Measurements from ENCODE around the gene TECPR2. TPM values are rescaled to one million over a fixed set of nuclear protein-coding genes. Genes with fewer than 3 reads are reported as not detected.

The TECPR2 gene
- polyA plus RNA-seq, 10 donors = 10.3 to 14.1 (median 13.2) TPM

DNA sequence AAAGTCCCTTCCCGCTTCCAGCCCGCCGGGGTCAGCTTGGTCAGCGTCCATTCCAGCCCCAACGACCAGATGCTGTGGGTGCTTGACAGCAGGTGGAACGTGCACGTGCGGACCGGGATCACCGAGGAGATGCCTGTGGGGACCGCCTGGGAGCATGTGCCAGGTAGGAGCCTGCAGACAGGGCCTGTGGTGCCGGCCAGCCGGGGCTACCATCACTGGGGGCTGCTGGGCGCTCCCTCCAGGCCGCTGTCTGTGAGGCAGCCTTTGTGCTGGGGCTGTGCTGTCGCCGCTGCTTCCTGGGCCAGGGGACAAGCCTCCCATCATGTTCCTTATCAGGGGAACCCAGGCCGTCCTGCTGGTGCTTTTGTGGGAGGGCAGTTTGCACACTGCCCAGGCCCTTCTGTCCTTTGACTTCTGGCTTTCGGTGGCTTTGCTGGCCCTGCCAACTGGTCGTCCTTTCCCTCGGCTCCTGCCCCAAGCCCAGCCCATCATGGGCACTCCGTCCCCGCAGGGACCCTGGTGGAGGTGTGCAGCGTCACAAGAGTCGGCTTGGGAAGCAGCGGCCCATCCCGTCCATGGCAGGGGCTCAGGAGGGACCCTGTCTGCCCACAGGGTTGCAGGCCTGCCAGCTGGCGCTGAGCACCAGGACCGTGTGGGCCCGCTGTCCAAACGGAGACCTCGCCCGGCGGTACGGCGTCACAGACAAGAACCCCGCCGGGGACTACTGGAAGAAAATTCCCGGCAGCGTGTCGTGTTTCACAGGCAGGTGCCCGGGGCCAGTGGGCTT lies 134.4 kb downstream of the TECPR2 start:
- no peak for DNase-seq

DNA sequence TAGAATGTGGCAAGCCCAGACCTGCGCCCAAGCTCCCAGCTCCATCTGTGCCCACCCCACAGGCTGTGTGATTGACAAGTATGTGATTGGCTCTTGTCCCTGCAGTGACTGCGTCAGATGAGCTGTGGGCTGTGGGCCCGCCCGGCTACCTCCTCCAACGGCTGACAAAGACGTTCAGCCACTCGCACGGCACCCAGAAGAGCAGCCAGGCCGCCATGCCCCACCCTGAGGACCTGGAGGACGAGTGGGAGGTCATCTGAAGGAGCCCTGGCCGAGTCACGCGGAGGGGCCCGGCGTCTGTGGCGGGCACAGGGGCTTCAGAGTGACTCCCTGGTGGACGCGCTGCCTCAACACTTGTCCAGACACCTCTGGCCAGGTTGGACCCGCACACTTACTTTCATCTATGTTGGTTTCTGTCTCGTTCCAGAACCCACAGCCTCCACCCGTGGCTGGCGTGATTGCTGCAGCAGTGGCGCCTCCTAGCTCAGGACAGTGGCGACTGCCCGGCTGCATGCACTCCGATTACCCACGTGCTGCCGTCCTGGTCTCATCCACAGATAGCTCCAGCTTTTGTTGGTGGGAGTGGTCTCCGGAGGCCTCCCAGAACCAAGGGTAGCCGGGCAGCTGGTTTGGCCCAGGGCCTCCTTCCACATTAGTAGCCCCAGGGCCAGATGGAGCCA lies 135.4 kb downstream of the TECPR2 start:
- DNase-seq = no peak

DNA sequence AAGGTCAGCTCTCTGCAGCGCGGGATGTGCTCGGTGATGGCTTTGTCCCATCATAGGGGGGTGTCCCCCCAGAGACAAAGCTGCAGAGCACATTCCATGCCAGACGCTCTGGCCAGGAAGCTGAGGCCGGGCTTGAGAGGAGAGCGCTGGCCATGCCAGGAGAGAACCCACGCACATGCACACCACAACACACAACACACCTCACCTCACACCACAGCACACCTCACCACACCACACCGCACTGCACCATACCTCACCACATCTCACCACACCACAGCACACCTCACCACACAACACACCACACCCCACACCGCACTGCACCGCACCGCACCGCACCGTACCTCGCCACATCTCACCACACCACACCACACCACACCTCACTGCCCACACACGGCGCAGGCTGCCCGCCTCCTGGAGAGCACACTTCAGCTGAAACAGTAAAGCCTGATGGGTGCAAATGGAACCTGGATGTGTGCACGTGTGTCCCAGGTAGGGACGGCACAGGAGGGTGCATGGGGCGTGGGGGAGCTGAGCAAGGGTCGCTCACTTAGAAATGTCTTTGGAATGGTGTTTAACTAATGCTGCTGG lies 136.0 kb downstream of the TECPR2 start:
- DNase-seq = no peak

DNA sequence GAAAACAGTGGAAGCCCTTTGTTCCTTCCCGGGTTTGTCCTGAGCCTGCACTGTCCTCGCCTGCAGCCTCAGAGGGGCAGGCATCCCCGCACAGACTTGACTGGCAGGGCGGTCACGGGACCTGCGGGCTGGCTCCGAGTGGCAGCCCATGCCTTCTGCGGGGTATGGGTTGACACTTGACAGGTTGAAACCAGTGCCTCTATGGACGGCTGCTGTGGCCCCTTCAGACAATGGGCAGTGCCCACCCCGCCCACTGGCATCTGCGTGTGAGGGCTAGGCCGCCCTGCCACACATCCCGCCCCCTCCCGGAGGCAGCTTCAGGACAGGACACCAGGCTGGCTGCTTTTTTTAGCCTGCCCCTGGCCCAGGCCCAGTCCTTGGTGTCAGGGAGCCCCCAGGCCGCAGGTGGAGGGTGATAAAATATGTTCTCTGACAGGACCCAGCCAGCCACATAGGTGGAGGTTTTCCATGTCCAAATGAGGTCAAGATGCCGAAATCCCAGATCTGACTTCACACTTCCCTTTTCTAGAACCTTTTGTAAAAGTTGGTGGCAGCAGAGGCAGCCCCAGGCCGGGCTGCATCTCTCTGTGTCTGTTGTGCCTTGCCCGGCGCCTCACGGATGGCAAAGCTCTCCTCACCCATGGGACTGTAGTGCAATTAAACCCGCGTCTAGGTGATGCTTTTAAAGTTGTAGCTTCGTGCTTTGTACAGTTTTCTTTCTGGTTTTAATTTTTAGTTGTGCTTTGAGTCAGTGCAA lies 136.8 kb downstream of the TECPR2 start:
- DNase-seq = no peak

DNA sequence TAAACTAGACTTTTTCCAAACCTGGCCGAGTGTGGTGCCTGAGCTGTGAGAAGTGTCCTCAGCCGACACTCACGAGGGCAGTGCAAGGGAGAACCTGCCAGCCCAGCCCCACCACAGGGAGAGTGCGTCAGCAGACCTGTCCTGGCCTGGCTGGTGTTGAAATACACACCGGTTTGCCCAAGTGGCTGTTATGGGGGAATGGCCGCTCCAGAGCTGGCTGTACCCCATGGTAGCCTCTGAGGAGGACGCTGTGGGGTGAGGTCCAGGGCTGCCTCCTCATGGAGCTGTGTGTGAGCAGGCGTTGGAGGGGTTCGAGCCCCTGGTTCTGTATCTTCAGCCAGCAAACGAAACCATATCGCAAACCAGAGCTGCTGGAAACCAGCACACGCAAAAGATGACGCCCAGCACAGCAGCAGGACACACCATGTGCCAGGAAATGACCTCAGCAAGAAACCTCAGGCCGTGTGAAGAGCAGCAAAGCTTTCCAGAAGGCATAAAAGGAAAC lies 137.5 kb downstream of the TECPR2 start:
- DNase-seq = peak in 2 of 3 donors; percentile 79 to 82

DNA sequence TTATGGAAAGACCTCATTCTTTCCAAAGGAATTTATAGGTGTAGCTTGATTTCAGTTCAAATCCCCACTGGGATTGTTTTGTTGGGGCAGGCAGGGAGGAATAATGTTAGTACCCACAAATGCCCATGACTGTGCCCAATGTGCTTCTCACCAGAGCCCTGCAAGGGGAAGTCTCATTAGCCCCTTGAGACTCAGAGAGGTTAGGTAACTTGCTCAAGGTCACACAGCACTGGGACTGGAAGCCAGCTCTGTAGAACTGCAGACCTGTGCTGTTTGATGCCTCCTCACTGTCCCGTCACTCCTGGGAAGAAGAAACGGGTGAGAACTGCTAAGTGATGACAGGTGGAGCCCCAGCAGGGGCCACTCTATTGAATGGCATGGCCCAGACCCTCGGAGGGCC lies 138.0 kb downstream of the TECPR2 start:
- DNase-seq = no peak

DNA sequence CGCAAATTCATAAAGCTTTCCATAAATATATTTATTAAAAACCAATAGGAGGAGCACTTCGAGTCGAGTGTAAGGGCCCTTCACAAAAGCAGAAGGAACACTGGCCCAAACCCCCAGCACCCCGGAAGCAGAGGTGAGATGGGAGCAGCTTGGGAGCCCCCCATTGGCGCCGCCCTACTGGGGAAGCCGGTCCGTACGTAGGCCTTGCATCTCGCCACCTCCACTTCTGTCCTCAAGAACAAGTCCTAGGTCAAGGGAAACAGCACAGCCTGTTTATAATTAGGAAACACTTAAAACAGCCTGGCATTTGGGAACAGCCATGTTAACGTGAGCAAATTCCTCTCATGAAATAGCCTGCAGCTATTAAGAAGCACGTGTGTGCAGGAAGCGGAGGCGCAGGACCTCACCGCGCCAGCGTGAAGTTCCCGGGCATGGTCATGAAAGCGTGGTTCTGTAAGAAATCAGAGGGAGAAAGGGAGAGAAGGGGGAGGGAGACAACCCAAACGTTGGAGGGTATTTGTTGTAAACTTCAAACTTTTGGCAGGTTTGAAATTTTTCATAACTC lies 139.1 kb downstream of the TECPR2 start:
- no peak for DNase-seq

DNA sequence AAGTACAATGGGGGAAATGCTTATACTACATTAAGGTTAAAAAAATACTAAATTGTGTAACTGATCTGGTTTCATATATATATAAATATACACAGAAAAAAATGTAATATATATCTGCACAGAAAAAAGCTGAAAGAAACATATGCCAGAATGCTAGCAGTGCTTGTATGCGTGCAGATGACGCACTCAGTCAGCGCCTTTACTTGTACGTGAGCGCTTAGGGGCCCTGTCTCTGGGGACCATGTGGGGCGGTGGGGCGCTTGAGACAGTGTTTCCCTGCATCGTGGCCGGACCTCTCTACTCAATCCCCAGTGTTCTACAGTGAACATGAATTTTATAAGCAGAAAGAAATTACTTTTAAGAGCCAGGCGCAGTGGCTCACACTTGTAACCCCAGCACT lies 139.8 kb downstream of the TECPR2 start:
- DNase-seq = no peak

DNA sequence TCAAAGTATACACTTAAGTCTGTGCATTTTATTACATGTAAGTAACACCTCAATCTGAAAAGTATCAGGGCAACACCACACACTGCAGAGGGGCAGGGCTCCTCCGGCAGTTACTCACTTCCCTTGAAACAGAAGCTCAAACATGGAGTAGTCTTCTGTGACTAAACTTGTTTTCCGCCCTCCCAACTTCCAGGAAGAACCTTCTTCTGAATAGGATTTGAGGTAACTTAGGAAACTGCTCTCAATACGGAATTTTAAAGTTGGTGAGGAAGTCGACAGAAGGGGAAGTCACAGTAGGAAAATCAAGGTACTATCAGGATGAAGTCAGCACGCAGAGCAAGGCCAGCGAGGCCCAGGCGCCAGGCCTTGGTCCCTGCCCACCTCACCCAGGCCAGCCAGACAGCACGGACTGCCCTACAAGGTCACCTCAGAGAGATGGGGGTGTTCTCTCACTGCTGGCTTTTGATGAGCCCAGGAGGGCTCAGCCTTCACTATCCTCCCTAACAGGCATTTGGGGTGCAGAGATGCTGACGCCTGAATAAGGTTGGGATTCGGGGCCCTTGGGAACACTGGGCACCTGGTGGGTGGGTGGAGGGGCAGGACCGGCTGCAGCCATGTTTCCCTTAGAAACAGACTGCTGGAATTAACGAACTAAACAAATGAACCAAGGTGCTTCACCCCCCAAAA lies 141.0 kb downstream of the TECPR2 start:
- no peak for DNase-seq

DNA sequence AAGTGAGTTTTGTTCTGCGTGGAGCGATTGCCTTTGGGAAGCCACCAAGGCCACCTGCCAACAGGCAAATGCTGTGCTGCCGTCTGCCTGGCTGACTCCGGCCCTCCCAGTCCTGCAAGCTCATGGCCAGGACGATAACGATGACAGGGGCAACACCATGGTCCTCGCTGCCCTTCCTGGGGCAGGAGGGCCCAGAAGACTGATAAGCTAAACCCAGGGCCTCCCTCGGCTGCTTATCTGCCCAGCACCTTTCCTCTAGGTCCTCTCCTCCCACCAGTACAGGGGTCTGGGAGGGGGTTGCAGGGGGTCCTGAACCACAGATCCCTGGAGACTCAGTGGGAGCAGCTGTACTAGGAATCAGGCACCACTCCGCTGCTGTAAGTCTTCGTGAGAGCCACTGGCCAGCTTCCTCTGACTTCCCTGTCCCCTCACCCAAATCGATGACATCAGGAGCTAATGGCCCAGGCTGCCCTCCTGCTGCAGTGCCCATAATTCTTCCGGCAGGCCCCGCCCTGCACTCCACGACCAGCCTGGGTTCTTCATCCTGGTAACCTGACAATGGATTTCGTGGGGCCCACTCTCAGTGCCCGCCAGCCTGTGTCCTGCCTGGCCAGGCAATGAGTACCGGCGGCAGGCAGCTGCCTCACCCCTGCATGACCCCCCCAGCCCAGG lies 141.7 kb downstream of the TECPR2 start:
- DNase-seq = no peak

DNA sequence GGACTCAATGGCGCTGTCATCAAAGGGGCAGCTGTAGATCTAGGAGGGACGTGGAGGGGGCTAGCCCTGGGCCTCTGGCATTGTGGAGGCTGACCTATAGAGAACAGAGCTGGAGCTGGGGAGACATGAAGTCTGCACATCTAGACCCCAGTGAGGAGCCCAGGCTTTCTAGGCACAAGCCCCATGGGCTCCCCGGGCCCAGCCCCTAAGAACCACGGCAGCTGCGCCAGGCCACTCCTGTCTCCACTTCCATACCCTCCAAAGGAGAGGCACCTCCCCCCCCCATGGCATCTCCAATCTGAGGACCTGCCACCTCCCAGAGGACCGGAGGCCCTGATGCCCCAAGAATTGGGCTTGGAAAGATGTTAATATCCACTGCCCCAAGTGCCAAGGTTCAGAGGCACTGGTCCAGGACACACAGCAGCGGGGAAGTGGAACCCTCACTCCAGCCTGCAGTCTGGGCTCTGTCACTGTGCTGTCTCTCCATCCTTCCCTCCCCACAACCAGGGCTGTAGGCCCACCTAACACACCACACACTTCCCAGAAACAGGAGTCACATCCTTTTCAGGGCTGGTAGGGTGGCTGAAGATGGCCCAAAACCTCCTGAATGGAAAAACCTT lies 142.4 kb downstream of the TECPR2 start:
- no peak for DNase-seq

DNA sequence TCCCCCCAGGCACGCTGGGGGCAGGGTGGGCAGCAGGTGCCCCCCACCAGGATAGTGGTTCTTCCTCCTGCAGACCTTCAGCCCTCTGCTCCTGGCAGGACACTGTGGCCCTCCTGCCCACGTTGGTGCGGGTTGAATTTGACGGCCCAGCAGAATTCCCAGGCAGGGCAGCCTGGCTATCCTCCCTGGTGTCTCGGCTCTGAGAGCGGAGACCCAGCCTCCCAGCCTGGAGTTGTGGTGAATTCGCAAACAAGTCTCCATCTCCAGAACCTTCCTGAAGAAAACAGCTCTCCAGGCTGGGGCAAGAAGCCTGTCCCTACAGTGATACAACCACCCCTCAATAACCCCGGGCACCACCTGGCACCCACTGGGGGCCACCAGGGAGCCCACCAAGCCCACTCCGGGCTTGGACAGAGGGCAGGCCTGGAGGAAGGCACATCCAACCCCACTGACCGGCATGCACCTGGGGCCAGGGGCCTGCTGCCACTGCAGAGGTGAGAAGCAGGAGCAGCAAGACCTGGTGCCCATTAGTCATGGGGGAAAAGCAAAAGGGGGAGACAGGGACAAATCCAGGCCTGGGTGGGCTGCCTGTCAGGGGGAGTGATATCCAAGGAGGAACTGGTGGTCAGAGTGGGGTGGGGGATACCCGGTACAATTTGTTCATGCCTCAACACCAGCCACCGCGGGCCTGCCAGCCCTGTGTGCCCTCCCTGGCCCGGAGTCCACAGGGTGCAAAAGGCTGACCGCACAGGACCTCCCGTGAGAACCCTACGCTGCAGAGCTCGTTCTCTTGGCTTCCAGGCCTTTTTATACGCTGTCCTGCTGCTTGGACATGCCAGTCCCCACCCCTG lies 143.3 kb downstream of the TECPR2 start:
- DNase-seq = no peak

DNA sequence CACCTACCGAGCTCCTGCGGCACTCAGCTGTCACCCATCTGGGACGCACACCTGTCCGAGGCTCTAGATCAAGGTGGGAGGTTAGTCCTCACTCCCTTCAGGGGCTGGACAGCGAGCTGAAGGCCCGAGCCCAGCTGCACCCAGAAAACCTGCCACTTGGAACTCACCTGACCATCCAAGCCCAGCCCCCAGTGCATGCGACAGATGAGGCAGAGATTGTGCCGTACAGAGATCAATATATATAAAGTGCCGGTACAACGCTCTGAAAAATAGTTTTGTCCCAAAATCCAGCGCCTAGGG lies 143.8 kb downstream of the TECPR2 start:
- DNase-seq = no peak

DNA sequence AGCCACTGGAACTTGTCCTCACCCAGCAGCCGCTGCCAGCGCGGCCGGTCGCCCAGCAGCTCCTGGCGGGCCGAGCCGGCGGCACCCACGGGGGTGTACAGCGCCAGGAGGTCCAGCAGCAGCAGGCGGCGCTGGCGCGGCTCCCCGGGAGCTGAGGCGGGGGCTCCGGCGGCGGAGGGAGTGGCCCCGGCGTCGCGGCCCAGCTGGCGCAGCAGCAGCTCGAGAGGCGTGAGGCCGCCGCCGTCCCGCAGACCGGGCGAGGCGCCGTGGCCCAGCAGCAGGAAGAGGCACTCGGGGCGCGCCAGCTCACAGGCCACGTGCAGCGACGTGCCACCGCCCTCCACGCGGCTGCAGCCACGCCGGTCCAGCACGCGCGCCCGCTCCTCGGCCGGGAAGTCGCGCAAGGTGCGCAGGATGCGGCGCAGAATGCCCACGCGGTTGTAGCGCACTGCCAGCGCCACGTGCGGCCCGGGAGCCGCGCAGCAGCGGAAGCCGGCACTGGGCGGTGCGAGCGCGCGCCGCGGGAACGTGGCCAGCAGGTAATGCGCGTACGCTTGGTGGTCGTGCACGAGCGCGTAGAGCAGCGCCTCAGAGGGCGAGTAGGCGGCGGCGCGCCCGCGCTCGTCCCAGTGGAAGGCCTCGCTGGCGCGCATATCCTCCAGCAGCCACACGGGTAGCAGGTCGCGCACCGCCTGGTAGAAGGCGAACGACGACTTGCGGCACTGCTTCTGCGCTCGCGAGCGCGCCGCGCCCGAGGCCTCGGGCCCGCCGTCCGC lies 144.5 kb downstream of the TECPR2 start:
- DNase-seq = peak in 1 of 3 donors; percentile 48

DNA sequence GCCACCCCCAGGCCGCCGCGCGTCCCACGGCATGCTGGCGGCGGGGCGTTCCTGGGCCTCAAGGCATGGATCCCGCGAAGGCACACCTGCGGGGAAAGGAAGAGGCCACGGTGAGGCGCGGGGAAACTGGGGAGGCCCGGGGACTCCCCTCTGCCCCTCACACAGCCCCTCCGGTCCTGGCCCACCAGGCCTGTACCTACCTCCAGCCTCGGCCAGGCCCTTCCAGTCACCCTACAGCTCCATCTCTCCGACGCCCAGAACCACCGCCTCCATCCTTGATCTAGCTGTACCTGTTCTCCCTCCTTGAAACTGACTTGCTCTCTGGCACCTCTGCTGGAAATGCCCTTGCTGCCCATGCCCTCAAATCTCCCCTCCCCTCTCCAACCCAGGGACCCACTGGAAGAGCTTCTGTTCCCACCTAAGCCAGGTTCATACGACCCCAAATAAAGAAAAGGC lies 145.1 kb downstream of the TECPR2 start:
- no peak for DNase-seq

DNA sequence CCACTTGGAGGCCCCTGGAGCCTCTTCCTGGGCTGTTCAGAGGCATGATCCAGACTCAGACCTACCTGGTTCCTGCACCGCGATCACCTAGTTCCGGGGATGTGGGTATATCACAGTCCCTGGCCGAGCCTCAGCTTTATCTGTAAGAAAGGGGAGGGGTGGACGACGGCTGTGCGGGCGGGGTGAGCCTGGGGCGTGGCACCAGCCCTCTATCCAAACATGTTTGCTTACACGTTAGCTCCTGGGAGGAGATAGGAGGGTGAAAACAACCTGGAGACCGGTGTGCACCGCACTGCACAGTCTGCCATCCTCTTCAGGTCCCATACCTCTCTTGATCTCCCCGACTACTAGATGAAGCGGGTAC lies 145.7 kb downstream of the TECPR2 start:
- no peak for DNase-seq

DNA sequence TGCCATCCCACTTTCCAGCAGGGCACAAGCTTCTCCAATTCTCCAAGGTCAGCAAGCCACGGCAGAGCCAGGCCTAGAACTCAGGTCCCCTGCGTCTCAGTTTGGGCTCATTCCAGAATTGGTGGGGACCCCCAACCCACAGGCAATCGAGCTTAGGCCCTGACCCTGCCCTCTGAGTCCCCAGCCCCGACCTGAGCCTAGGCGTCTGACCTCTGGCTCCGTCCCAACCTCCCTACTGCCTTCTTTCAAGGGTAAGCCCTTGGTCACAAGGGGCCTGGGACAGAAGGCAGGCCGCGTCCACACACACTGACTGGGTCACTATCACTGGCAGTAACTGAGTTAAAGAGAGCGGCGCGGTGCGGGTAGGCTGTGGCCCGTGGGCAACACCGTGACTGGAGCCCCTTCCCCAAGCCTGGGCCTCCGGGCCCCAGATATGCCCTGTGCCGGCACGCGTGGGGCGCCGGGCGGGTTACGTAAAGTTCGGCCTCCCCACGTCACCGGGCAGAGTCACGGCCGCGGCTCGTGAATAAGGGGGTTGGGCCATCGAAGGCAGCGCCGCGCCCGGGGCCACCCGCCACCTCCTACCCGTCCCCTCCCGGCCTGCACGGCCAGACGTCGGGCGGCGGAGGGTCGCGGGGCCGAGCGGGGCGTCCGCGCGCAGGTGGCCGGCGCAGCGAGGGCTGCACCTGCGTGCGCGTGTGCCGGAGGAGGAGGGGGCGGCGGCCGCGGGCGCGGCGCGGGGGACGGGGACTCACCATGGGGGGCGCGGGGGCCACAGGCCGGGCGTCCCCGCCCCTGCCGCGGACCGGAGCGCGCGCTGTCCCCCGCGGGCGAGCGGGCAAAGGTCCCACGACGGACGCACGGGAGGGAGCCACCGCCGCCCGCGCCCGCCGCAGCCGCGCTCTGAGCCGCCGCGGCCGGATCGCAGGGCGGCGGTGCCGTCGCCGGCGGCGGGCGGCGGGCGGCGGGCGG lies 146.3 kb downstream of the TECPR2 start:
- peak in 2 of 3 donors; percentile 46 to 70 for DNase-seq

All from muscle of back (tissue), 11 donors.